Measurements from ENCODE around the gene BAG5. TPM values are rescaled to one million over a fixed set of nuclear protein-coding genes. Genes with fewer than 3 reads are reported as not detected.

Gene BAG5
- total RNA-seq, 1 experiment from 2014 or later = 32.6 TPM

DNA sequence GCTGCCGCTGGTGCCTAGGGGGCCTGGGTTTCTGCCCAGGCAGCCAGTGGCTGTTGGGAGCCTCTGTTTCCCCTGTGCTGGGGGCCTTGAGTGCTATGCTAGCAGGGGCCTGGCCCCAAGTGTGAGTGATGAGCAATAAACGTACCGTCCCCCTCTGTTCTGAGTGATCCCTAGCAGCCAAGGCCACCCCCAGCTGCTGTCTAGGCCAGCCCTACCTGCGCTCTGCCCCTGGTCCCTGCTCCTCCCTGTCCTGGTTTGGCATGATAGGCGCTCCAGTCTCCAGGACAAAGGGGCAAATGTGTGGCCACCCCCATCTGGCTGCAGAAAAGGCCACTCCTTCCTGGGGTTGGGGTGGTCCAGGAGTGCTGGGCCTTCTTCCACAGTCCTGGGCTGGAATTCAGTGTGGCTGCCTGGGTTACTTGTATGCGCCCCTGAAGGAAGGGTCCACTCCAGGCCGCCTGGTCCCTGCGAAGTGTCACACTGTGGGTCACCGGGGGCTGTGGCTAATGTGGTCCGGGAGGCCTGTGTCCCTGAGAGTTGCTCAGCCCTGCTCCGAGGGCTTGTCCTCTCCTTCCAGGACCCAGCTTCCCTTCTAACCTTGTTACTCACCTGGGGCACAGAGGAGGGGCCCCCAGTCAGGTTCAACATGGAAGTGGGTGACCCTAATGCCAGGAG is 26.4 kb downstream of the BAG5 start:
- Histone ChIP-seq H2AFZ (ENCODE audit: low read length) (no peak overlapping the region), H3K79me2 (ENCODE audit: low read length) (peaks cover 7% of the 10 kb centered on the region), H3K4me2 (ENCODE audit: low read depth, low read length, poor library complexity, severe bottlenecking) (no peak overlapping the region), H3K4me3 (ENCODE audit: low read length) (no peak overlapping the region), H3K9me3 (ENCODE audit: low read length) (no peaks in the 10 kb centered on the region), H3K4me1 (ENCODE audit: low read length) (no peaks in the 10 kb centered on the region), H3K36me3 (ENCODE audit: insufficient read depth, low read length) (no peaks in the 10 kb centered on the region), H3K9me2 (replicated peaks; ENCODE audit: insufficient read depth, low read length) (no peaks in the 10 kb centered on the region), H3K9ac (ENCODE audit: low read length) (no peak overlapping the region), H3K27me3 (ENCODE audit: low read length) (no peaks in the 10 kb centered on the region), H3K27ac (ENCODE audit: low read length) (no peak overlapping the region), H4K20me1 (ENCODE audit: insufficient read depth, low read depth, low read length) (peaks cover 14% of the 10 kb centered on the region; the same call in 1 of the 2 replicates)
- DNase-seq = no peak

DNA sequence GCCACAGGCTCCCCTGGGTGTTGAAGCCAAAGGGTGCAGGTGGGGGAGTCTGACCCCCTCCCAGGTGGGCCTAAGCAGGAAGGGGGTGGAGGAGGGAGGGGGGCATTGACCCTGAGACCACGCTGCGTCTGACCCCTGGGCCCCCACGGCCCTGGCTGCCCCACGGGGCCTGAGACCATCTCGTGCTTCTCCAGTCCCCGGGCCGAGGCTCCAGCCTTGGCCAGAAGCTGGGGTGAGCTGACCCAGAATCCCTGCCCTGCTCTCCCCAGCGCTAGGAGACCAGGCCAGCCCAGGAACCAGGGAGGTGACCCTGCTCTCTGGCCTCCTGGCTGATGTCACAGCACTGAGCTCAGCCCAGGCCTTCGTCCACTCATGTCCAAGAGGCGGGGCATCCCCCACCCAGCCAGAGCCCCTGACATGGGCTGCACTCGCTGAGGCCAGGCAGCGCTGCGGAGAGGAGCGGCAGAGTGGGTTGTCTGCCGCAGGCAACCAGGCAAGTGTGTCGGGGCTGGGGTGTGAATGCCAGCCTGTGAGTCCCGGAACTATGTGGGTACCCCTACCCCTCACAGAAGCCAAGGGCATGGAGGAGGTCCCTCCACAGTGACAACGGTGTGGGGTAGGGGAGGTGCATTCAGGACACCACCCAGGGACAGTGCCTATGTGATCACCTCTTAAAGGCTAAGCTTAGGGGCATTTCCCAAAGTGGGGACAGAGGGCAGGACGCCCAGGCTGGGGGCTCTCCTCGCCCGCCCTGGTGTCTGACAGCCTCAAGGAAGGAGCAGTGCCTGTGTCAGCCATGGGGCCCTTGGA is 27.2 kb downstream of the BAG5 start:
- Histone ChIP-seq H3K27ac (ENCODE audit: low read length) (no peak overlapping the region), H3K36me3 (ENCODE audit: insufficient read depth, low read length) (no peaks in the 10 kb centered on the region), H2AFZ (ENCODE audit: low read length) (no peak overlapping the region), H3K4me1 (ENCODE audit: low read length) (peaks cover 5% of the 10 kb centered on the region), H3K9me2 (replicated peaks; ENCODE audit: insufficient read depth, low read length) (no peaks in the 10 kb centered on the region), H3K79me2 (ENCODE audit: low read length) (peaks cover 14% of the 10 kb centered on the region), H3K27me3 (ENCODE audit: low read length) (no peaks in the 10 kb centered on the region), H3K9ac (ENCODE audit: low read length) (no peak overlapping the region), H4K20me1 (ENCODE audit: insufficient read depth, low read depth, low read length) (peaks cover 17% of the 10 kb centered on the region; the same call in 1 of the 2 replicates), H3K9me3 (ENCODE audit: low read length) (no peaks in the 10 kb centered on the region), H3K4me3 (ENCODE audit: low read length) (no peak overlapping the region), H3K4me2 (ENCODE audit: low read depth, low read length, poor library complexity, severe bottlenecking) (no peak overlapping the region)
- no peak for DNase-seq

DNA sequence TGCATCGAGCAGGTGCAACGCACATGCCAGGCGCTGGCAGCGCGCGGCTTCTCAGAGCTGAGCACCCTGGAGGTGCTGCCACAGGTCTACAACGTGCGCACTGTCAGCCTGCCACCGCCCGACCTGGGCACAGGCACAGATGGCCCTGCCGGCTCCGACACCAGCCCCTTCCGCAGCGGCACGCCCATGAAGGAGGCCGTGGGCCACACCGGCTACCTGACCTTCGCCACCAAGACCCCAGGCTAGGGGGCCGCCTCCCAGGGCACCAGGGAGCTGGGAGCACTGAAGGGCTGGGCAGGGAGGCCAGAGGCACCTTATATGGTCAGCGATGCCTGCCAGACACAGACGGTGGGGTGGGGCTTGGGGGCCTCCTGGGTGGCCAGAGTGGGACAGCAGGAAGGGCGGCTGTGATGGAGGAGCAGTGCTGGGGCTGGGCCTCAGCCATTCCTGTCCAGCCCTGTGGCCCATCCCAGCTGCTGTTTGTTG is 27.8 kb downstream of the BAG5 start:
- H3K27ac ChIP-seq (ENCODE audit: low read length) = no peak overlapping the region
- peaks cover 12% of the 10 kb centered on the region for H3K4me1 ChIP-seq (ENCODE audit: low read length)
- no peaks in the 10 kb centered on the region for H3K9me2 ChIP-seq (replicated peaks; ENCODE audit: insufficient read depth, low read length)
- no peak for DNase-seq
- H3K9ac ChIP-seq (ENCODE audit: low read length) = no peak overlapping the region
- no peaks in the 10 kb centered on the region for H3K27me3 ChIP-seq (ENCODE audit: low read length)
- H2AFZ ChIP-seq (ENCODE audit: low read length) = no peak overlapping the region
- no peak overlapping the region for H3K4me2 ChIP-seq (ENCODE audit: low read depth, low read length, poor library complexity, severe bottlenecking)
- no peaks in the 10 kb centered on the region for H3K36me3 ChIP-seq (ENCODE audit: insufficient read depth, low read length)
- peaks cover 21% of the 10 kb centered on the region for H3K79me2 ChIP-seq (ENCODE audit: low read length)
- no peak overlapping the region for H3K4me3 ChIP-seq (ENCODE audit: low read length)
- no peaks in the 10 kb centered on the region for H3K9me3 ChIP-seq (ENCODE audit: low read length)
- H4K20me1 ChIP-seq (ENCODE audit: insufficient read depth, low read depth, low read length) = peaks cover 22% of the 10 kb centered on the region; the same call in 1 of the 2 replicates

DNA sequence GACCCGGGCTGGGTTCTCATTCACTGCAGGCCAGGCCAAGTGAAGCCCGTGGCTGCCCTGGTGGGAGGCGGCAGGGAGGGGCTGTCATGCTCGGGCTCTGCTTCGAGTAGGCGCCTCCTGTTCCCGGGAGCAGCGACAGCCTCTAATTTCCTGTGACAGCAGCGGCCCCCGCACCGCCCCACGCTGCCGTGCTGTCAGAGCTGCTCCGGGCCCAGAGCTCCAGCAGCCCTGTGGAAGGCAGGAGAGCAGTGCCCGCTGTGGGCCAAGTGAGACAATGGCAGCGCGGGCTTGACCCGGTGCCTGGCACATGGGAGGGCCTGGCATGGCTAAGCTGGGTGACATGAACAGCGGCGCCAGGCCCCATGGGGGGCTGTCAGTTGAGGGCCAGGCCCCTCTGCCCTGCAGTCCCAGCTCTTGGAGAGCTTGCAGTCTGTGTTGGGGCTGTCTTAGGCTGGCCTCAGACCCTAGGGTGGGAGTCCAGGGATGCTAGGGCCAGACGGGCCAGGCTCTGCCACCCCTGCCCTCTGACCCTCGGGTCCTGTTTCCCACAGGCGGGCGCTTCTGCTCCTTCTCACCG is 28.4 kb downstream of the BAG5 start:
- DNase-seq = no peak
- peaks cover 22% of the 10 kb centered on the region; the same call in 1 of the 2 replicates for H4K20me1 ChIP-seq (ENCODE audit: insufficient read depth, low read depth, low read length)
- peaks cover 26% of the 10 kb centered on the region for H3K79me2 ChIP-seq (ENCODE audit: low read length)
- H3K9ac ChIP-seq (ENCODE audit: low read length) = no peak overlapping the region
- no peak overlapping the region for H3K4me3 ChIP-seq (ENCODE audit: low read length)
- no peaks in the 10 kb centered on the region for H3K9me2 ChIP-seq (replicated peaks; ENCODE audit: insufficient read depth, low read length)
- H3K4me2 ChIP-seq (ENCODE audit: low read depth, low read length, poor library complexity, severe bottlenecking) = no peak overlapping the region
- no peak overlapping the region for H3K27ac ChIP-seq (ENCODE audit: low read length)
- no peaks in the 10 kb centered on the region for H3K9me3 ChIP-seq (ENCODE audit: low read length)
- no peaks in the 10 kb centered on the region for H3K36me3 ChIP-seq (ENCODE audit: insufficient read depth, low read length)
- H2AFZ ChIP-seq (ENCODE audit: low read length) = no peak overlapping the region
- peaks cover 12% of the 10 kb centered on the region for H3K4me1 ChIP-seq (ENCODE audit: low read length)
- no peaks in the 10 kb centered on the region for H3K27me3 ChIP-seq (ENCODE audit: low read length)

DNA sequence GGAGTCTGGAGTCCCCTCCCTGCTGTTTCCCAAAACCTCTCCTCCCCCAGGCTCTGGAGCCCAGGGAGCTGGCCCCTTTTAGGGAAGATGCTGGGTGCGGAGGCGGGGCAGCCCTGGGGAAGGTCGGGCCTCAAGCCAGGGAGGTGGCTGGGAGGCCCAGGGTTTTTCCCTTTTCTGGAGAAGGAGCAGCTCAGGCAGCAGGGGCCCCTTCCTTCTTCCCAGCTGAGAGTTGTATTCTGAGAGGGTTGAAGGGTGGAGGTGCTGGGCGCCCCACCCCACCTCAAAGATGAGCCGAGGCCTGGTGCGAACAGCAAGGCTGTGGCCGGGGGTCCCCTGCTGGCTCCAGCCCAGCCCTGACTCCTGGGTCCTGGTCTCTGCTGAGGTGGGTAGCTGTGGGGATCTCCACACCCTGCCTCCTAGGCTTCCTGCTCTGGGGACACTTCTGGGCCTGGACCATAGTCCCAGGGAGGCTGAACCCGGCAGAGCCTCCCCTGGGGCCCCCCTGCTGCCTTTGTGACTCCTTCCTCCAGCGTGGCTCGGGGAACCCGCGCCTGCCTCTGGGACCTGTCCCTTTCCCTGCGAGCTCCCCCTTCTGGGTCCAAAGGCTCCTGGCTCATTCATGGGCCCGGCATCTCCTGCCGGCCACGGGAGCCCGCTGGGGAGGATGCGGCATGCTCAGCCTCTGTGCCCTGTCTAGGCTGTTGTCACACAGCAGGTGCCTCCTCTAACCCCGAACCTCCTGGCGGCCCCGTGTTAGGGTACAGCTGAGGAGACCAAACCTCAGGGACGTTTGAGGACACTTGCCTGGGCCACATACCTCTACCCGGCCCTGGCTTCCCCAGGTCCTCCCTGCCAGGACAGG is 29.1 kb downstream of the BAG5 start:
- Histone ChIP-seq H3K4me1 (ENCODE audit: low read length) (peaks cover 16% of the 10 kb centered on the region), H3K4me3 (ENCODE audit: low read length) (no peak overlapping the region), H3K27me3 (ENCODE audit: low read length) (no peaks in the 10 kb centered on the region), H3K9me3 (ENCODE audit: low read length) (no peaks in the 10 kb centered on the region), H3K9ac (ENCODE audit: low read length) (no peak overlapping the region), H2AFZ (ENCODE audit: low read length) (no peak overlapping the region), H4K20me1 (ENCODE audit: insufficient read depth, low read depth, low read length) (peaks cover 17% of the 10 kb centered on the region; the same call in 1 of the 2 replicates), H3K79me2 (ENCODE audit: low read length) (peaks cover 32% of the 10 kb centered on the region), H3K9me2 (replicated peaks; ENCODE audit: insufficient read depth, low read length) (no peaks in the 10 kb centered on the region), H3K27ac (ENCODE audit: low read length) (no peak overlapping the region), H3K36me3 (ENCODE audit: insufficient read depth, low read length) (no peaks in the 10 kb centered on the region), H3K4me2 (ENCODE audit: low read depth, low read length, poor library complexity, severe bottlenecking) (no peak overlapping the region)
- no peak for DNase-seq

DNA sequence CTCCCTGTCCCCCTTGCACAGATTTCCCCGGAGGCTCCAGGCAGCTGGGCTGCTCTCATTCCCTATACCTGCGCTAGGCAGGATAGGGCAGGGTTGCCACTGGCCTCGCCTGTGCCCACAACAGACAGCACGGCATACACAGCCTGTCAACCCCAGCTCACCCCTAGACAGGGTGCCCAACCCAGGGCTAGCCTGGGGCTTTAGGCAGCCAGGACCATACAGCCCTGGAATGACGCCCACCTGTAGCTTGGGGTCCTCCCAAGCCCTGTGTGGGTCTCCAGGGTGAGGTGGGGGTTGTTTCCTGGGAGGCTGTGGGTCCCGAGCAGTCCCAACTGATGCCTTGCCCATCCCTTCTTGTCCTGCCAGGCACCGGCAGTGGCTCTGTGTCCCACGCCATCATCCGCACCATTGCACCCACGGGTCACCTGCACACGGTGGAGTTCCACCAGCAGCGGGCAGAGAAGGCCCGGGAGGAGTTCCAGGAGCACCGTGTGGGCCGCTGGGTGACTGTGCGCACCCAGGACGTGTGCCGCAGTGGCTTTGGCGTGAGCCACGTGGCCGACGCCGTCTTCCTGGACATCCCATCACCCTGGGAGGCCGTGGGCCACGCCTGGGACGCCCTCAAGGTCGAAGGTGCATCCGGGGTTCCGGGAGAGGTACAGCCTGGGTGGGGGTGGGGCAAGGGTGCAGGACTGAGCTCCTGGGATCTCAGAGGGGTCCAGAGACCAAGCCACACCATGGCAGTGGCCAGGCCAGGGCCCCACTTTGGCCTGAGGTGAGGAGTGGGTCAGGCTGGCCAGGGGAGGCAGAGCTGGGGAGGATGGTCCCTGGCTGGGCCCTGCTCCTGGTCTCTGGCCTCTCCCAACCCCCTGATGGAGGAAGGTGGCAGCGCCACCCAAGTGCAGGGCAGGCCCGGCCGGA is 30.0 kb downstream of the BAG5 start:
- no peak for DNase-seq
- Histone ChIP-seq H3K27me3 (ENCODE audit: low read length) (no peaks in the 10 kb centered on the region), H3K4me1 (ENCODE audit: low read length) (peaks cover 25% of the 10 kb centered on the region), H3K4me2 (ENCODE audit: low read depth, low read length, poor library complexity, severe bottlenecking) (no peak overlapping the region), H3K4me3 (ENCODE audit: low read length) (no peak overlapping the region), H3K9me2 (replicated peaks; ENCODE audit: insufficient read depth, low read length) (no peaks in the 10 kb centered on the region), H2AFZ (ENCODE audit: low read length) (no peak overlapping the region), H3K27ac (ENCODE audit: low read length) (no peak overlapping the region), H3K36me3 (ENCODE audit: insufficient read depth, low read length) (no peaks in the 10 kb centered on the region), H3K9ac (ENCODE audit: low read length) (no peak overlapping the region), H4K20me1 (ENCODE audit: insufficient read depth, low read depth, low read length) (peaks cover 13% of the 10 kb centered on the region; the same call in 1 of the 2 replicates), H3K9me3 (ENCODE audit: low read length) (no peaks in the 10 kb centered on the region), H3K79me2 (ENCODE audit: low read length) (peaks cover 36% of the 10 kb centered on the region)

All from Karpas-422 (cell line).